ENCODE measurements around the gene RNF150.

Gene RNF150

GRCh38 chr4:140841186-140841585 is 292.1 kb downstream of the RNF150 start:
- H3K4me3 ChIP-seq (ENCODE audit: low read depth, low read length): no peak overlapping the region
- TF ChIP-seq, protein P1, sequence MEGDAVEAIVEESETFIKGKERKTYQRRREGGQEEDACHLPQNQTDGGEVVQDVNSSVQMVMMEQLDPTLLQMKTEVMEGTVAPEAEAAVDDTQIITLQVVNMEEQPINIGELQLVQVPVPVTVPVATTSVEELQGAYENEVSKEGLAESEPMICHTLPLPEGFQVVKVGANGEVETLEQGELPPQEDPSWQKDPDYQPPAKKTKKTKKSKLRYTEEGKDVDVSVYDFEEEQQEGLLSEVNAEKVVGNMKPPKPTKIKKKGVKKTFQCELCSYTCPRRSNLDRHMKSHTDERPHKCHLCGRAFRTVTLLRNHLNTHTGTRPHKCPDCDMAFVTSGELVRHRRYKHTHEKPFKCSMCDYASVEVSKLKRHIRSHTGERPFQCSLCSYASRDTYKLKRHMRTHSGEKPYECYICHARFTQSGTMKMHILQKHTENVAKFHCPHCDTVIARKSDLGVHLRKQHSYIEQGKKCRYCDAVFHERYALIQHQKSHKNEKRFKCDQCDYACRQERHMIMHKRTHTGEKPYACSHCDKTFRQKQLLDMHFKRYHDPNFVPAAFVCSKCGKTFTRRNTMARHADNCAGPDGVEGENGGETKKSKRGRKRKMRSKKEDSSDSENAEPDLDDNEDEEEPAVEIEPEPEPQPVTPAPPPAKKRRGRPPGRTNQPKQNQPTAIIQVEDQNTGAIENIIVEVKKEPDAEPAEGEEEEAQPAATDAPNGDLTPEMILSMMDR (conservative IDR thresholded peaks at IDR 0.05; ENCODE audit: low read depth, low read length): no peak
- no peak for DNase-seq (ENCODE audit: low read depth)

DNA sequence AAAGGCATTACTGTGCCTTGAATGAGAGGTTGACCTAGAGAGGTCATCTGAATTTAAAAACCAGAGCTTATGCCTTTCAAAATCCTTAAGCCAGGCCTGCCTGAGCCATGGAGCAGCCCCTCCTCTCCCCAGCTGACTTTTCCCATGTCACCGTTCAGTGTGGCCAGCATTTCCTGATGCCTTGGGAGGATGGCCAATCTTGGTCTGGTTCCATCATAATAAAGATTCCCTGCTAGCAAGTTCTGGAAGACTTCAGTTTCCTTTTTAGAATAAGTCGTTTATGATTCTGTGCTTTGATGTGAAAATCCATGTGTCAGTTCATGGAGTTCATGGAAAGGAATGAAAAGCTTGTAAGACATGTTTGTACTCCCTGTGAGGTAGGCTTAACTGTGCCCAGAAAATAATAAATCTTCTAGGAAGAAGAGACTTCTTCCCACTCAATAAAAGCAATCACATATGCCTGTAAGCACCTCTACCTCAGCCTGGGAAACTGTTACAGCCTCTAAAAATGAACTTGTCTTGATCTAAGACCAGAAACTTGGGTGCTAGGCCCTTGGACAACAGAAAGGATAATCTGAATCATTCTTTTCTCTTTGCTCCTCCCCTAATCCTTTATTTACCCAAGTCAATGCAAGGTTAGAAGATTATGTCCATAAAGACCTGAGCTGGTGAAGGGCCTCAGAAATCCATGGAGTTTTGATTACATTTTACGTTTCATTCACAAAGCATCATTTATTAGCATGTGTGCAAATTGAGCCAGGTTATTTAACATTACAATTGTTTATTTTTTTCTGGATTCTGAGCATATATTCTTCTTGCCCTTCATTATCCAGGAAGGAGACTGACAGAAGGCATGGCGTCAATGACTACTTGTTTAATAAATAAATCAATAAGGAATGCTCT is 293.1 kb downstream of the RNF150 start:
- H3K4me3 ChIP-seq (ENCODE audit: low read depth, low read length): no peak overlapping the region
- TF ChIP-seq, protein P1 (conservative IDR thresholded peaks at IDR 0.05; ENCODE audit: low read depth, low read length): no peak
- peak; percentile 34 for DNase-seq (ENCODE audit: low read depth)

DNA sequence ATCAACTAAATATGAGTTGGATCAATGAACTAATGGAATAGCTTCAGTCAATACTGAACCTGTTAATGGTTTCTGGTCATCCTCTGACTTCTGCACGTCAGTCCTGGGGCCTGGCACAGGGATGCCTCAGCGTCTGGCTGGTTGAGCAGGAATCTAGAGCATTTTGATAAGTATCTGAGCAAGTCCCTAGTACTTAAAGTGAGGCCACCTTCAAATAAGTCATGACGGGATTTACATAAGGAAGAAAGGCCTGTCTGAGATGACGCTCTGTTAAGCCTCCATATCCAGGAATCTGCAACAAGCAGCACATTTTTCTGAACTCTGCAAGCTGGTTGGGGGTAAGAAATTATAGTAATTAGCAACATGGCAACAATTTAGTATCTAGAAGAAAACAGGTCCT is 293.9 kb downstream of the RNF150 start:
- no peak for DNase-seq (ENCODE audit: low read depth)
- H3K4me3 ChIP-seq (ENCODE audit: low read depth, low read length): no peak overlapping the region
- TF ChIP-seq, protein P1 (conservative IDR thresholded peaks at IDR 0.05; ENCODE audit: low read depth, low read length): no peak

- no peak for DNase-seq (ENCODE audit: low read depth)
- no peak overlapping the region for H3K4me3 ChIP-seq (ENCODE audit: low read depth, low read length)
- TF ChIP-seq, protein P1 (conservative IDR thresholded peaks at IDR 0.05; ENCODE audit: low read depth, low read length): no peak
Observed at GRCh38 chr4:140837736-140838135, 295.5 kb downstream of the RNF150 start.

DNA sequence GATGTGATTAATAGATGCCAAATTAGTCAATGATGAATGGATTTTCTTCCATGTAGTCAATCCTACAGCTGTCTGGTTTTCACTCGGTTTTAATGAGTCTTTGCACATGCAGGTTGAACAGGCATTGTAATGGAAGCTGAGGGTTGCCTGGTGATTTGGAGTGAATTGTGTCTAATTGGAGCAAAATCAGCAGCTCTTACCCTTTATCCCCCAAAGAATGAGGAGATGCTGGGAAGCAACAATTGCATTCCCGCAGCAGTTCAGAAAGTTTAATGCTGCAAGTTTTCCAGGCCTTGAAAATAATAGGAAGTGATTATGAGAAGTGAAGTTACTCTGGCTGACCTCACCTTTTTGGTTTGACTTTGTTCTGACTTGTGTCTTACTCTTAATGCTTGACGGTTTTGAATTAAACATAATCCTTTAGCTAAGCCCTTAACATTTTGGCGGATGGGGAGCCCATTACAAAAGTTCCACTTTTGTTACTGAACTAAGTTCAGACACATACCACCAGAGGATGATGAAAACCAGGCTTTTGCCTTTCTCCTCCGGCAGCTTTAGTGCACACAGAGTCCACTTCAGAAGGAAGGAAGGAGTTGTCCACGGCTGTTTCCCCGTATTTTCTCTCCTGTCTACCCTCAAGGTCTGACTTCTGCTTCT is 298.3 kb downstream of the RNF150 start:
- TF ChIP-seq, protein P1 (conservative IDR thresholded peaks at IDR 0.05; ENCODE audit: low read depth, low read length): no peak
- H3K4me3 ChIP-seq (ENCODE audit: low read depth, low read length): no peak overlapping the region
- no peak for DNase-seq (ENCODE audit: low read depth)

GRCh38 chr4:140833280-140833679 is 300.0 kb downstream of the RNF150 start:
- DNase-seq (ENCODE audit: low read depth): no peak
- TF ChIP-seq, protein P1 (conservative IDR thresholded peaks at IDR 0.05; ENCODE audit: low read depth, low read length): no peak

More at GRCh38 chr4:140833280-140833679, 300.0 kb downstream of the RNF150 start:
- no peak overlapping the region for H3K4me3 ChIP-seq (ENCODE audit: low read depth, low read length)

Measured in choroid plexus epithelial cell (primary cell).